GM12878 (cell line): ENCODE results near the gene PDHA1.

Experiments
- CREB1 ChIP-seq: IDR thresholded peaks from 2 replicates; pipeline ENCODE4 v1.6.1; 2012; ENCODE audit warnings: low read depth, mild to moderate bottlenecking, inconsistent platforms
- EP300 ChIP-seq, 2 experiments: fragments of 150-350 bp in 1 of 2; IDR thresholded peaks; 2 replicates each; pipeline ENCODE4 v1.6.1; 2011 to 2012; ENCODE audit warnings: low read depth in 2 of 2, low read length in 2 of 2, borderline replicate concordance in 1 of 2, improper control_type of control experiment in 1 of 2, inconsistent platforms in 1 of 2; ENCODE audit not compliant: control insufficient read depth in 1 of 2
- RBBP5 ChIP-seq: fragments of 200-600 bp; sonication (generic); conservative IDR thresholded peaks from 2 replicates; pipeline ENCODE4 v1.6.1; 2016
- ZNF24 ChIP-seq: fragments of 450-650 bp; IDR thresholded peaks from 2 replicates; pipeline ENCODE4 v1.6.1; 2017; ENCODE audit warnings: antibody characterized with exemption, mild to moderate bottlenecking
- TF ChIP-seq, protein P1 (sequence below): IDR thresholded peaks from 2 replicates; pipeline ENCODE4 v1.6.1; 2012; ENCODE audit warnings: low read depth, low read length, improper control_type of control experiment

DNA sequence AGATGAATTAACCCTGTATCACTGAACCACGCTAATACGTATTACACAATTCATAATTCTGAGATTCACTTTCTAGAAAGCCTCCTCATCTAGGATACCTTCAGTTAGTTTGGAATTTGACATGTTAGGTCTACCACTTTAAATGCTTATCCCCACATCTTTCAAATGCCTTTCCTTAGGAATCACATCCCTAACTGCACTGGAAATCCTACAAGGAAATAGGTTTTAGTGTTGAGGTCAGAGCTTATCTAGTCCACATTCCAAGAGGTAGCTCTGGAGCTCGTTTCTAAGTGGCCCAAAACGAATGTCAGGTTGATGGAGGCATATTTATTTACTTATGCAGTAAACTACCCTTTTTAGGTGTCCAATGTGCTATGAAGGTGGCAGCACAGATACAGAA is 18.0 kb downstream of the PDHA1 start:
- TF ChIP-seq RBBP5 (no peak), CREB1 (no peak), ZNF24 (no peak), EP300 (IDR thresholded peaks at IDR 0.05; ENCODE audit: borderline replicate concordance in 1 of 2, control insufficient read depth in 1 of 2, low read depth in 2 of 2, low read length in 2 of 2) (no peak)
- TF ChIP-seq, protein P1, sequence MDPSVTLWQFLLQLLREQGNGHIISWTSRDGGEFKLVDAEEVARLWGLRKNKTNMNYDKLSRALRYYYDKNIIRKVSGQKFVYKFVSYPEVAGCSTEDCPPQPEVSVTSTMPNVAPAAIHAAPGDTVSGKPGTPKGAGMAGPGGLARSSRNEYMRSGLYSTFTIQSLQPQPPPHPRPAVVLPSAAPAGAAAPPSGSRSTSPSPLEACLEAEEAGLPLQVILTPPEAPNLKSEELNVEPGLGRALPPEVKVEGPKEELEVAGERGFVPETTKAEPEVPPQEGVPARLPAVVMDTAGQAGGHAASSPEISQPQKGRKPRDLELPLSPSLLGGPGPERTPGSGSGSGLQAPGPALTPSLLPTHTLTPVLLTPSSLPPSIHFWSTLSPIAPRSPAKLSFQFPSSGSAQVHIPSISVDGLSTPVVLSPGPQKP, result no peak
